ENCODE data around the gene ATP5F1D.

GRCh38 chr19:1290196-1290702 lies 48.7 kb downstream of the ATP5F1D start:
- TF ChIP-seq CTCF (conservative IDR thresholded peaks at IDR 0.05; ENCODE audit: low read length) (no peak), EZH2phosphoT487 (IDR thresholded peaks at IDR 0.05; ENCODE audit: borderline replicate concordance) (no peak)

Data from Loucy (cell line).